Measurements from ENCODE around the gene MANF.

The MANF gene

GRCh38 chr3:51394541-51394940, 9.4 kb downstream of the MANF start:
- H3K4me3 ChIP-seq (ENCODE audit: low read length): no peak overlapping the region
- DNase-seq (ENCODE audit: low read depth): no peak
- TF ChIP-seq, protein P1, sequence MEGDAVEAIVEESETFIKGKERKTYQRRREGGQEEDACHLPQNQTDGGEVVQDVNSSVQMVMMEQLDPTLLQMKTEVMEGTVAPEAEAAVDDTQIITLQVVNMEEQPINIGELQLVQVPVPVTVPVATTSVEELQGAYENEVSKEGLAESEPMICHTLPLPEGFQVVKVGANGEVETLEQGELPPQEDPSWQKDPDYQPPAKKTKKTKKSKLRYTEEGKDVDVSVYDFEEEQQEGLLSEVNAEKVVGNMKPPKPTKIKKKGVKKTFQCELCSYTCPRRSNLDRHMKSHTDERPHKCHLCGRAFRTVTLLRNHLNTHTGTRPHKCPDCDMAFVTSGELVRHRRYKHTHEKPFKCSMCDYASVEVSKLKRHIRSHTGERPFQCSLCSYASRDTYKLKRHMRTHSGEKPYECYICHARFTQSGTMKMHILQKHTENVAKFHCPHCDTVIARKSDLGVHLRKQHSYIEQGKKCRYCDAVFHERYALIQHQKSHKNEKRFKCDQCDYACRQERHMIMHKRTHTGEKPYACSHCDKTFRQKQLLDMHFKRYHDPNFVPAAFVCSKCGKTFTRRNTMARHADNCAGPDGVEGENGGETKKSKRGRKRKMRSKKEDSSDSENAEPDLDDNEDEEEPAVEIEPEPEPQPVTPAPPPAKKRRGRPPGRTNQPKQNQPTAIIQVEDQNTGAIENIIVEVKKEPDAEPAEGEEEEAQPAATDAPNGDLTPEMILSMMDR (conservative IDR thresholded peaks at IDR 0.05; ENCODE audit: low read length): no peak

DNA sequence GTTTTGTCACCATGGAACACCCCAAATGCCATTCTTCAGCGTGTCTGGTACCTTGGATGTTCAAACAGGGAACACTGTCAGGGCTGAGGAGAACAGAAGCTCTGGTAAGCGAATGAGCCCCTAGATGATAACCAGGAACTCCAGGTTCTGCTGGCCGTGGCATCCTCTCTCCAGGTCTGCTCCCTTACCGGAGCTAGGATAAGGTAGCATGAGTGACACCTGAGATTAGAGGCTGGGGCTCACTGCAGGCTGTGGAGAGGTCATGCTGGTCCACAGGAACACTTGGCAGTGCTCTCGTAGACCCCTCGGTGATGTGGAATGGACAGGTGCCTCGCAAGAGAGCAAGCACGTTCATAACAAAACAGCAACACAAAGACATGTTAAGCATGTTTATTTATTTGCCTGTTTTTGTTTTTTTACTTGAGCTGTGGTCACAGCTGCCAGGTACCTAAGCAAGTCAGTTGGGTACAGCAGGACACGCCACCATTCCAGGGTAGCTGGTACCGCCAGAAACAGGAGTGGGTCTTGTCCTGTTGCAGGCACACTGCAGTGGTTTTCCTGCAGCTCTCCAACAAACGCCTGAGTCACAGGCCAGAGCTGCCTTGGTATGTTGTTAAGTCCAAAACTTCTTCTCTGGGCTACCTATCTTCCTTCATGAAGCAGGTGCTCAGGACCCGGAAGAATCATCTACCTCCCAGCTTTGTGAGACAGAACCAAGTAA, 10.6 kb downstream of the MANF start:
- H3K4me3 ChIP-seq (ENCODE audit: low read length): no peak overlapping the region
- TF ChIP-seq, protein P1 (conservative IDR thresholded peaks at IDR 0.05; ENCODE audit: low read length): no peak
- no peak for DNase-seq (ENCODE audit: low read depth)

DNA sequence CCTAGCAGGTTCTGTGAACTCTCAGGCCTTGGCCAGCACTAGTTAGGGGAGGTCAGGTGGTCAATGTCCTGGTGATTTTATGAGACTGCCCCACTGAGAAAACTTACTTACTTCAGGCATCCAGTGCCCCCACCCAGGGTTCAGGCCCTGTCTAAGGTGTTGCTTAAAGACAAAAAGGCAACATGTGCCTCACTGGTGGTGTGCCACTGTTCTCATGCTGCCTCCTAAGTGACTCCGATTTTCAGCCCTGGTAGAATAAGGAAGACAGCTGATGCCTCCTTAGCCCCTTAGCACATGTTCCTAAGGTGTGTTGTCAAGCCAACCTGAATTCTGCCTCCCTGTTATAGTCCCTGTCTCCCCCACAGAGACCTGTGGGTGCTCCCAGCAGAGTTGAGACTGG, 11.3 kb downstream of the MANF start:
- no peak overlapping the region for H3K4me3 ChIP-seq (ENCODE audit: low read length)
- DNase-seq (ENCODE audit: low read depth): no peak

GRCh38 chr3:51397392-51397791, 12.3 kb downstream of the MANF start:
- TF ChIP-seq, protein P1 (conservative IDR thresholded peaks at IDR 0.05; ENCODE audit: low read length): no peak
- H3K4me3 ChIP-seq (ENCODE audit: low read length): no peak overlapping the region
- DNase-seq (ENCODE audit: low read depth): no peak

More for the DNA sequence above, 11.3 kb downstream of the MANF start:
- TF ChIP-seq, protein P1 (conservative IDR thresholded peaks at IDR 0.05; ENCODE audit: low read length): no peak

DNA sequence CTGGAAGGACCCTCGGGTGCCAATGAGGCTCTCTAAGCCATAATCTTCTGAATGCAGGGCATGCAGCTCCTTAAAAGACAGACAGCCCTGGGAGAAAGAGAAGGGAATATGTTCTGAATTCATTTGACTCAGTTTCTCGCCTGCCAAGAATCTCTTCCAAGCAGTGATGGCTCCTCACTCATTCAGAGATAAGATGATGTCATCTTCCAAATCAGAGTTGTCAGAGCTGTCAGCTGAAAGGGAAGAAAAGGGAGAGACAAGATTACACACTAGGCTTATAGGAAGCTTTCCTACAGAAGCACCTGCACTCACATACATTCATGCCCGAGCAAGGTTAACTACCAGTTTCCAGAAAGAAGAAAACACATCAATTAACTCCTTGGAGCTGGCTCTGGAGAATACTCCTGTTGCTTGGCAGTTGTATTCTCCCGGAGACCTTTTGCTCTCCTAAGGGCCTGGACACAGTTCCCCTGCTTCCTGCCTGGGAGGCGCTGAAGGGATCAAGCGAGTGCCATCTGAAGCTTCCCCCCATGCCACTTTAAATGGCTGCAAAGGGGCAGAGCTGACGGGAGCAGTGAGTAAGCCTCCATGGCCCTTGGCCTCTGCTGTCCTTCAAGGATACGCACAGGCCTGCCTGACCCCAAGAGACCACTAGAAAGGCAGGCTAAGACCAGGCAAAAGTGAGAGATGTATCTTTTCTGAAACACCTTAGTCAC, 13.7 kb downstream of the MANF start:
- H3K4me3 ChIP-seq (ENCODE audit: low read length): no peak overlapping the region
- no peak for DNase-seq (ENCODE audit: low read depth)
- TF ChIP-seq, protein P1 (conservative IDR thresholded peaks at IDR 0.05; ENCODE audit: low read length): no peak

DNA sequence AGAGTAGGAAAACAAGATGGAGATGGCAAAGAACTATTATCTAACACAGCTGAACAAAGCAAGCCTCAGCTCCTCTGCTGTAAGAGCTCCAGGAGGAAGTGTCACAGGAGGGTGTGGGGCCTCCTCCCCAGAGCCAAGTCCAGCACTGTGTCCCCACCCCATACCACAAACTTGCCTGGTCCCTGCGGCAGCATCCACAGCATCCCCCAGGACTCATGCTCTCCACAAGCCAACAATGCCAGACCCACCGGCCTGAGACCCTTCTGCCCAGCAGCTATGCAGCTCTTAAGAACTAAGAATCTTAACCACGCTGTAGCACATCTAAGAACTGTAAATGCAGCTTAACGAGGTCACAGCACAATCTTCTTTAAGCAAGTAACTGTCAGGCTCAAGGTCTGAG, 15.1 kb downstream of the MANF start:
- no peak for DNase-seq (ENCODE audit: low read depth)
- TF ChIP-seq, protein P1 (conservative IDR thresholded peaks at IDR 0.05; ENCODE audit: low read length): no peak

DNA sequence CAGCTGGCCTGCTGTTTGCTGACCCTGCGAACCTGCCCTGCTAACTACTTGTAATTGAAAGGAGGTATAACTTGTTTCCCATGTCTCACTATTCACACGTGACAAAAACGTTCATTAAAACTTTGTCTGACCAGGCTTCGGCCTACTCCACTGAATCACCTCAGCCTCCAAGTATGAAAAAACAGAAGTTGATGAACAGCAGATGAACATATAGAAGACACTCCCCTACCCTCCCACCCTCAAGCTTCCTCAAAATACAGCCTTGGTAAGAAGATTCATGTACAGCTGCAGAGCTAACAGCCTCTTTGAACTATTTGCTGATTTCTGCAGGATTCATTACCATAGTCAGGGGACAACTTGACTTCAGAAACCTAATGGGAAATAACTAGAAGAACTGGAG, 16.6 kb downstream of the MANF start:
- H3K4me3 ChIP-seq (ENCODE audit: low read length): no peak overlapping the region
- DNase-seq (ENCODE audit: low read depth): no peak
- TF ChIP-seq, protein P1 (conservative IDR thresholded peaks at IDR 0.05; ENCODE audit: low read length): no peak

More for the DNA sequence above, 15.1 kb downstream of the MANF start:
- H3K4me3 ChIP-seq (ENCODE audit: low read length): no peak overlapping the region
